ENCODE measurements around the gene EPHB1.

DNA sequence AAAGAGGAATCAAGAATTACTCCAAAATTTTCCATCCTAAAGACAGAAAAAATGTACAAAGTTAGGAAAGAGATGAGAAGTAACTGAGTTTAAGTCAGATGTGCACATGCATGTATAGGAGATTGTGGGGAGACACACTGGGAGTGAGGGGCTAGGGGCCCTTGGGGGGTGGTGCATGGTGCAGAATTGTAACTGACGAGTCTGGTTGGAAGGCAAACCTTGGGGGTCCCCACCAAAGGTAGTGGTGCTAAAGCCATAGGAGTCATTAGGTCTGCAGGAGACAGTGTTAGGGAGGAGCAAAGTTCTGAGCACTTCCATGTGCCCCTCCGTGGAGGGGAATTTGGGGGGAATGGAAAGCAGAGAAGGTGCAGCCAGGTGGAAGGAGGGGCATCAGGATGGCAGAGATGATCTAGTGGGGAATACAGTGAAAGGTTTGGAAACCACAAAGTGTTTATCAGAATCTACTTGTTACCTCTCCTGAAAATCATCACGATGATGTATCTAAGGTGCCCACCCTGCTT lies 37.5 kb upstream of the EPHB1 start:
- TF ChIP-seq, protein P1, sequence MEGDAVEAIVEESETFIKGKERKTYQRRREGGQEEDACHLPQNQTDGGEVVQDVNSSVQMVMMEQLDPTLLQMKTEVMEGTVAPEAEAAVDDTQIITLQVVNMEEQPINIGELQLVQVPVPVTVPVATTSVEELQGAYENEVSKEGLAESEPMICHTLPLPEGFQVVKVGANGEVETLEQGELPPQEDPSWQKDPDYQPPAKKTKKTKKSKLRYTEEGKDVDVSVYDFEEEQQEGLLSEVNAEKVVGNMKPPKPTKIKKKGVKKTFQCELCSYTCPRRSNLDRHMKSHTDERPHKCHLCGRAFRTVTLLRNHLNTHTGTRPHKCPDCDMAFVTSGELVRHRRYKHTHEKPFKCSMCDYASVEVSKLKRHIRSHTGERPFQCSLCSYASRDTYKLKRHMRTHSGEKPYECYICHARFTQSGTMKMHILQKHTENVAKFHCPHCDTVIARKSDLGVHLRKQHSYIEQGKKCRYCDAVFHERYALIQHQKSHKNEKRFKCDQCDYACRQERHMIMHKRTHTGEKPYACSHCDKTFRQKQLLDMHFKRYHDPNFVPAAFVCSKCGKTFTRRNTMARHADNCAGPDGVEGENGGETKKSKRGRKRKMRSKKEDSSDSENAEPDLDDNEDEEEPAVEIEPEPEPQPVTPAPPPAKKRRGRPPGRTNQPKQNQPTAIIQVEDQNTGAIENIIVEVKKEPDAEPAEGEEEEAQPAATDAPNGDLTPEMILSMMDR (IDR thresholded peaks at IDR 0.05; ENCODE audit: poor library complexity, severe bottlenecking), result no peak
- TF ChIP-seq POLR2AphosphoS5 (IDR thresholded peaks at IDR 0.05) (no peak), SMC3 (conservative IDR thresholded peaks at IDR 0.05; ENCODE audit: poor library complexity) (no peak), EZH2 (IDR thresholded peaks at IDR 0.05; ENCODE audit: borderline replicate concordance, insufficient read depth, low read length, poor library complexity, severe bottlenecking) (no peak), EP300 (conservative IDR thresholded peaks at IDR 0.05; ENCODE audit: poor library complexity, severe bottlenecking) (no peak), TAF1 (IDR thresholded peaks at IDR 0.05; ENCODE audit: low read depth) (no peak), MXI1 (conservative IDR thresholded peaks at IDR 0.05; ENCODE audit: poor library complexity, severe bottlenecking) (no peak)
- TF ChIP-seq, protein P2, sequence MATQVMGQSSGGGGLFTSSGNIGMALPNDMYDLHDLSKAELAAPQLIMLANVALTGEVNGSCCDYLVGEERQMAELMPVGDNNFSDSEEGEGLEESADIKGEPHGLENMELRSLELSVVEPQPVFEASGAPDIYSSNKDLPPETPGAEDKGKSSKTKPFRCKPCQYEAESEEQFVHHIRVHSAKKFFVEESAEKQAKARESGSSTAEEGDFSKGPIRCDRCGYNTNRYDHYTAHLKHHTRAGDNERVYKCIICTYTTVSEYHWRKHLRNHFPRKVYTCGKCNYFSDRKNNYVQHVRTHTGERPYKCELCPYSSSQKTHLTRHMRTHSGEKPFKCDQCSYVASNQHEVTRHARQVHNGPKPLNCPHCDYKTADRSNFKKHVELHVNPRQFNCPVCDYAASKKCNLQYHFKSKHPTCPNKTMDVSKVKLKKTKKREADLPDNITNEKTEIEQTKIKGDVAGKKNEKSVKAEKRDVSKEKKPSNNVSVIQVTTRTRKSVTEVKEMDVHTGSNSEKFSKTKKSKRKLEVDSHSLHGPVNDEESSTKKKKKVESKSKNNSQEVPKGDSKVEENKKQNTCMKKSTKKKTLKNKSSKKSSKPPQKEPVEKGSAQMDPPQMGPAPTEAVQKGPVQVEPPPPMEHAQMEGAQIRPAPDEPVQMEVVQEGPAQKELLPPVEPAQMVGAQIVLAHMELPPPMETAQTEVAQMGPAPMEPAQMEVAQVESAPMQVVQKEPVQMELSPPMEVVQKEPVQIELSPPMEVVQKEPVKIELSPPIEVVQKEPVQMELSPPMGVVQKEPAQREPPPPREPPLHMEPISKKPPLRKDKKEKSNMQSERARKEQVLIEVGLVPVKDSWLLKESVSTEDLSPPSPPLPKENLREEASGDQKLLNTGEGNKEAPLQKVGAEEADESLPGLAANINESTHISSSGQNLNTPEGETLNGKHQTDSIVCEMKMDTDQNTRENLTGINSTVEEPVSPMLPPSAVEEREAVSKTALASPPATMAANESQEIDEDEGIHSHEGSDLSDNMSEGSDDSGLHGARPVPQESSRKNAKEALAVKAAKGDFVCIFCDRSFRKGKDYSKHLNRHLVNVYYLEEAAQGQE (IDR thresholded peaks at IDR 0.05; ENCODE audit: borderline replicate concordance), result no peak
